Measurements from ENCODE around the gene DSCAM.
"Not testable (repeated sequence)": the region's sequence is repeated elsewhere in the genome, so short reads cannot be mapped to it uniquely, and the experiment has no call there.

The DSCAM gene, protein sequence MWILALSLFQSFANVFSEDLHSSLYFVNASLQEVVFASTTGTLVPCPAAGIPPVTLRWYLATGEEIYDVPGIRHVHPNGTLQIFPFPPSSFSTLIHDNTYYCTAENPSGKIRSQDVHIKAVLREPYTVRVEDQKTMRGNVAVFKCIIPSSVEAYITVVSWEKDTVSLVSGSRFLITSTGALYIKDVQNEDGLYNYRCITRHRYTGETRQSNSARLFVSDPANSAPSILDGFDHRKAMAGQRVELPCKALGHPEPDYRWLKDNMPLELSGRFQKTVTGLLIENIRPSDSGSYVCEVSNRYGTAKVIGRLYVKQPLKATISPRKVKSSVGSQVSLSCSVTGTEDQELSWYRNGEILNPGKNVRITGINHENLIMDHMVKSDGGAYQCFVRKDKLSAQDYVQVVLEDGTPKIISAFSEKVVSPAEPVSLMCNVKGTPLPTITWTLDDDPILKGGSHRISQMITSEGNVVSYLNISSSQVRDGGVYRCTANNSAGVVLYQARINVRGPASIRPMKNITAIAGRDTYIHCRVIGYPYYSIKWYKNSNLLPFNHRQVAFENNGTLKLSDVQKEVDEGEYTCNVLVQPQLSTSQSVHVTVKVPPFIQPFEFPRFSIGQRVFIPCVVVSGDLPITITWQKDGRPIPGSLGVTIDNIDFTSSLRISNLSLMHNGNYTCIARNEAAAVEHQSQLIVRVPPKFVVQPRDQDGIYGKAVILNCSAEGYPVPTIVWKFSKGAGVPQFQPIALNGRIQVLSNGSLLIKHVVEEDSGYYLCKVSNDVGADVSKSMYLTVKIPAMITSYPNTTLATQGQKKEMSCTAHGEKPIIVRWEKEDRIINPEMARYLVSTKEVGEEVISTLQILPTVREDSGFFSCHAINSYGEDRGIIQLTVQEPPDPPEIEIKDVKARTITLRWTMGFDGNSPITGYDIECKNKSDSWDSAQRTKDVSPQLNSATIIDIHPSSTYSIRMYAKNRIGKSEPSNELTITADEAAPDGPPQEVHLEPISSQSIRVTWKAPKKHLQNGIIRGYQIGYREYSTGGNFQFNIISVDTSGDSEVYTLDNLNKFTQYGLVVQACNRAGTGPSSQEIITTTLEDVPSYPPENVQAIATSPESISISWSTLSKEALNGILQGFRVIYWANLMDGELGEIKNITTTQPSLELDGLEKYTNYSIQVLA (N-terminal part only)

DNA sequence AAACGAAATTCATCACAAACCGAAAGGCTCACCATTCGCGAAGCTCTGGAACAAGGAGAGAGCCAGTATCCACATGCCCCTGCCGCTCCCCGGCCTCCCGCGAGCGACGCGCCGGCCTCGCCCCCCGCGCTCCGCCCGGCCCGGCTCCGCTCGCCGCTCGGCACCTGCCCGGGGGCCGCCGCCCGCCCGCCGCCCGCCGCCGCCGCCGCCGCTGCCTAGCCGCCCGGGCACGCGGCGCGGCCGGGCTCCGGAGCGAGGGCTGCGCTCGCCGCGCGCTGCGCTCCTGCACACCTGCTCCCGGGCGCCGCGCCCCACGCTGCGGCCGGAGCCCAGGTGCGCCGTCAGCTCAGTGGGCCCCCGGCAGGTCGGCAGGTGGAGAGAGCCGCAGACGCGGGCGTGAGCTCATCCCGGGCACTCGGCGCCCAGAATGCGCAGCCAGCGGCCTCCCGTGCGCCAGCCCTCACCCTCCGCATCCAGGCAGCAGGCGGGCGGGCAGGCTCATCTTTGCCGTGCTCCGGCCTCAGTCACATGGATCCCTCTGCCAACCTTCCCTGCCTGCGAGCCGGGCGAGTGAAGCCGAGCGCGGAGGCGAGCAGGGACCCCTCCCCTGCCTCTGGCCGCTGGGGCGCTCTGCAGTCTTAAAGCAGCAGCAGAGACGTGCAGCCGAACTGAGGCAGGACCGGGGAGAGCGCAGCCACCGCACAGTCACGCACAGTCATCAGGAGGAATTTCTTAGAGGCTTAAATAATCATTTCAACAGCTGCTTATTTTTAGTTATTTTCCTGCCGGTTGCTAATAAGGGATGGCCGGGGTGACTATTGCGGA is at the start of gene DSCAM:
TSS of gene DSCAM (minus strand) at position 572 of the 825 bp plus-strand sequence. CDS start at position 75, 497 bp downstream.
- DNase-seq: peak; percentile 45

DNA sequence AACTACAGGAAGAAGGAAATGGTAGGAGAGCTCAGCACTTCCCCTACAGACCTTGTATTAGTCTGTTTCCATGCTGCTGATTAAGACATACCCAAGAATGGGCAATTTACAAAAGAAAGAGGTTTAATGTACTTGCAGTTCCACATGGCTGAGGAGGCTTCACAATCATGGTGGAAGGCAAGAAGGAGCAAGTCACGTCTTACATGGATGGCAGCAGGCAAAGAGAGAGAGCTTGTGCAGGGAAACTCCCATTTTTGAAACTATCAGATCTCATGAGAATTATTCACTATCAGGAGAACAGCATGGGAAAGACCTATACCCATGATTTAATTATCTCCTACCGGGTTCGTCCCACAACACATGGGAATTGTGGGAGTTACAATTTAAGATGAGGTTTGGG is 48.7 kb upstream of the DSCAM start:
- not testable (repeated sequence) for DNase-seq

DNA sequence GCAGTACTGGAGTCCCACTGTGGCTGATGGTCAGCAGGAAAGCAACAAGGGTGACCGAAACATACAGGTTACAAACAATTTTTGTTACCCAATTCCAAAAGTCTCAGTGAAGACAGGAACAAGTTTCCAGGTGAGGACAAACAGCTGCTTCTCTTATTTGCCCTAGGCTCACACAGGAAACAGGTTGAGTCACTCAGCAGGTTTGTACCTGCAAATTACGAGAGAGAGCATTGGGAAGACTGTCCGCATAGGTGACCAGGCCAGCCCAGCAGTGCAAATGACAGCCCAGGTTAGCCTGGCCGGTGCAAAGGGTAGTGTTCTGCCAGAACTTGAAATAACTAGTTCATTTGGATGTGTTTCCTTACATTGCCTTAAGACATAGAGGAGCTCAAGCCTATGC is 40.0 kb upstream of the DSCAM start:
- DNase-seq: peak; percentile 3

DNA sequence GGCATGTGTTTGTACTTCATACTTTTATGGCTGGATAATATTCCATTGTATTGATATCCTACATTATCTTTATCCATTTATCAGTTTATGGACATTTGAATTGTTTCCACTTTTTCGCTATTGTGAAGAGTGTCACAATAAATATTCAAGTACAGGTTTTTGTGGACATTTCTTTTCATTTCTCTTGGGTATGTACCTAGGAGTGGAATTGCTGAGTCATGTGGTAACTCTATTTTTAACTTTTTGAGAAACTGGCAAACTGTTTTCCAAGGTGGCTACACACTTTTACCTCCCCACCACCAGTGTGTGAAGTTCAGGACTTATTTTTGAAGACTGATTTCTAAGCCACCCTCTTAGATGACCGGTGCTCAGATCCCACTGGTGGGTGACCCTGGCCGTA is 39.0 kb upstream of the DSCAM start:
- DNase-seq: no peak

DNA sequence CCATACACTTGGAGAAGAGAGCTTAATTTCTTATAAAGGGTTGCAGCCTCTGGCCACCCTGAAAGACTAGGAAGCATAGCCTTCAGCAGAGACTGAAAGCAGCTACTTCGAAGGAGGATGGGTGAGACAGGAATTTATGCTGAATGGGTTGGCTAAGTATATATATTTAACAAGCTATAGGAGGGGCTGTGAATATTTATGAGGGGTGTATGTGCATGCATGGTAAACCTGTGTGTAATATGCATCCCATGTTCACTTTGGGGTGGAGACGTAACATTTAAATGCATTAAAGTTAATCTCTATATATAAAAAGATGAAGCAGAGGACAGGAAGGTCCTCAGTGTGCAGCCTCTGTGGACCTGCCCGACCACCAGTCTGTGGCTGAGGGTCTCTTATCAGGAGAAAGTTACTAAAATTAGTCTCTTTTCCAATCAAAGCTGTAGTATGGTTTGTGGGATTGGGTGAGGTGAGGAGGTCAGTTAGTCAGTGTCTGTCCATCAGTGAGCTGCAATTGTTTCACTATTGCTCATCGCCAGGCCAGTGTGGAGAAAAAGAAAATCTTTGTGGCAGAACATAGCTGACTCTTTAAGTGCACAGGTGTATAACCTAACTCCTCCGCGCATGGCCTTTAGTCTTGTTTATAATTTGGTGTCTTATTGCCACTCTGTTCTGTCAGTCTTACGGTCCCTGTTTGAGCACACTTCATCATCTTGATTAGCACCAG is 35.4 kb upstream of the DSCAM start:
- no peak for DNase-seq

DNA sequence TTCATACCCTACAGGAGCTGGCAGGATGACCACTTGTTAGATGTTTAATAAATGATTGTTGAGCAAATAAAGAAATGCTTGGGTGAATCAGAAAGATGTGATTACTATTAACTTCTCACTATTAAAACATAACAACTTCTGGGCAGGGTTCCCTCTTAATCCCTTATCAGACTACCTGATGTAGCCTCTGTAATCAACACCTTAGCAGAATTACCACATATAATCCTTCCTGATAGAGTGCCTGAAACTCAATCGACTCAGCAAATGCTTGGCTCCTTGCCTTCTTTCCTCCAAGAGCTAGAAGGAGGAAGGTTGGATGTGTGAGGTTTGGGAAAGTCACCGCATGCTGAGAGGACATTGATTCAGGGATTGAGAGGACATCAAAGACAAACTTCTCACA is 34.8 kb upstream of the DSCAM start:
- no peak for DNase-seq

DNA sequence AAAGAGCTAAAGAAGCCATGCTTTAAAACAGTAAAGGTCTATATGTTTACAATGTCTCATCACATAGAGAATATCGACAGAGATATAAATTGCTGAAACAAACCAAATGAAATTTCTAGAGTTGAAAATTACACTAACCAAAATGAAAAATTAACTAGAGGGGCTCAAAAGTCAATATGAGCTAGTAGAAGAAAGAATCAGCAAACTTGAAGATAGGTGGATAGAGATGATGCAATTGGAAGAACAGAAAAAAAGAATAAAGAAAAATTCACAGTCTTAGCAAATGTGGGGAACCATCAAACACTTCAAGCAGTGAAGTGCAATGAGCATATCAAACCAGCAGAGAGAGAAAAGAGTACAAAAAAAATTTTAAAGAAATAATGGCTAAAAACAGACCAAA is 24.1 kb upstream of the DSCAM start:
- no peak for DNase-seq

DNA sequence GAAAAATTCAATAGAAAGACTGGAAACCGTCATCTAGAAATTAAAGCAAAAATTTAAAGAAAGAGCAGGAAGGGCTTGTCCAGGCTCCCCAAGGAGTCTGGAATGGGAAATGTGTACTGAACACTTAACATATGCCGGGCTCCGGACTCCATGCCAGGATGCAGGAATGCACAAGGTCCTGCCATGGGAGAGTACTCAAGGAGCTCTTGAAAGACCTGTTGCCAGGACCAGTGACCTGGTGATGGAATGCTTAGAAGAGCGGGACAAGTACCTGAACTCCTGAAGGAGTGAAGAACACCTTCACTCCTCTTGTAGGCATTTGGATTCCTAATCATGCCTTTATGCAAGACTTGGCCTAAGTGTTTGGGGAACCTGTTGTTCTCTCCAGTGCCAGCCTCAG is 16.9 kb upstream of the DSCAM start:
- DNase-seq: no peak

DNA sequence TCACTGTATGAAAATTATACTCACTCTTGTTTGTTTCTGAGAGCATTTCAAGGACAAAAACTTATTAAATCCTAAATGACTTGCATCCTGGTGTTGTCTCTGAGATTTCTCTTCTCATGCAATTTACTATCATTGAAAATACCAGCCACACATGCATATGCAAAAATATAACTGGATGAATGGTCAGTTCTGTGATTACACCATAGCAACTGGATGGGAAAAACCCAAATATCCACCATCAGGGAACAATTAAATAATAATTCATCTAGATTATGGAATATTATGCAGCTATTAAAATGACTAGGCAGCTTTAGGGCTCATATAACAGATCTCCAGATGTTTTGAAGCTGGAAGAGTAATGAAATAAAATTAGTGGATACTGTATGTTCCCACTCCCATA is 11.6 kb upstream of the DSCAM start:
- DNase-seq: no peak

DNA sequence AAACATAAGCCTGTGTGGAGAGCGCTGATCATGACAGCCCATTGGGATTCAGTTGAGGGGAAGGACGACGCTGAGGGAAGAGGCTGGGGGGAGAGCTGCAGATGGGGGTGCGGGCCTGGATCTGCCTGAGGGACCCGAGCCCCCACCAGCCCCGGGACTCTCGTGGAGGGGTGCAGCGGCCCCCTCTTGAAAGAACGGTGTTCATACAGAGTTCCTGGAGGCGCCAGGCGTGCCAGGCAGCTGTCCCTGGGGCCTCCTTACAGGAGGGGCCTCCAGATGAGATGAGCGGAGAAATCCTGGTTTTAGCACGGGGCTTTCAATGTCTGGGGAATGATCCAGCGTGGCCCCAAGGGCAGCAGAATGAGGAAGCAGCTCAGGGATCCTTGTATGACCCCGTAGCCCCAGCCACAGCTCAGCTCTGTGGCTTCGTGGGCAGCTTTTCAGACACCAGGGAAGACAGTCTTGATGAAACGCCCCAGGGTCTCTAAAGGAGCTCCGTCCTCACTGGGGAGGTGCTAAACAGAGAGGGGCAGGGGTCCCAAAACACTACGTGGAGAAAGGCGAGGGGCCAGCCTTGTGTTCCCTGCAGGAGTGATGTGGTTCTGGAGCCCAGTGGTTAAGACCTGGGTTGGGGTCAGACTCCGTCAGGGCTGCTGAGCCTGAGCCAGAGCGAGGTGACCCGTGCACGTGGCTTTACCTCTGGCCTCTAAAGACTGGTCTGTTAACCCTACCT is 7.2 kb upstream of the DSCAM start:
- DNase-seq: no peak

DNA sequence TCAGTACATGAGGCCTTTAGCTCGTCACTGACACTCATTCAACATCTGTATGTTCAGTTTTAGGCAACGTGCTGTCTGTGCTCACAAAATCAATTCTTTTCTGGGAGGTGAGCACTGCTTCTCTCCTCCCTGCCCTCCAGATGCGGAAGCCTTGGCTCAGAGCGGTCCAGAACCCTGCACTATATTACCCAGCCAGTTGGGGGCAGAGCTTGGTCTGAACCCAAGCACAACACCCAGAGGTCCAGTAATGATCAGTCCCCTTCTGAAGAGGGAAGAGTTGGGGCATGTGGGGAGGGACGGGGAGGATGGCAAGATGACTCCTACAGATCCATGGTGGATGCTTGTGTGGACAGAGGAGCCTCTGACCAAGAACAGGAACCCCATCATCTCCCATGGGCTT is 5.6 kb upstream of the DSCAM start:
- DNase-seq: no peak

DNA sequence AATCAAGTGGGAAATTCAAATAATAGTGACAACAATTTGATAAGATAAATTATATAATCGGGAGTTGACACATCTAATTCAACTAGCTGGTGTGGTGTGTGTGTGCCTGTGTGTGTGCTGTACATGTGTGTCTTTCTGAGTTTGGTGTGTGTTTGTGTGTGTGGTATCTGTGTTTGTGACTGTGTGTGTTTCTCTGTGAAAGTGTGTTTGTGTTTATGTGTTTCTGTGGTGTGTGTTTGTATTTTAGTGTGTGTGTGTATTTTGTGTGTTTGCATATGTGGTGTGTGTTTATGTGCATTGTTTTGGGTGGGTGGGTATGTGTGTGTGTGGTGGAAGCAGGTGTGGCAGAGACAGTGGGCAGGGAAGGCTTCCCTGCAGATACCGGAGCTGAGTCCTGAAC is 4.8 kb upstream of the DSCAM start:
- DNase-seq: no peak

DNA sequence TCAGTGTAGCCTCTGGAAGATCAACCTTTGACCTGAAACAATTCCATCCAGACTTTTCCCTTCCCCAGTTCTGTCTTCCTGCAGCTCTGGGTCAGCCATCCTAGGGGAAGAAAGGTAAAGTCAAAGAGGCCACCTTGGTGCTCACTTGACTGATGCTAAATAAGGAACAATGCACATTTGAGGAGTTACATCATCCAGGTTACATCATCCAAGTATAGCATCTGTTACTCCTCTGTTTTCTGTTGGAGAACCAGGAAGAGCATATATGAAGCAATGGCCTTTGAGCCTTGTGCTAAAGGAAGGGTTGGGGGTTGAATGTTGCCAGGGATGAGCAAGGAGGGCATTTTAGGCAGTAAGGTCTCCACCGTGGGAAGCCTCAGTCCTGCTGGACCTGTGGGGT is 3.1 kb upstream of the DSCAM start:
- no peak for DNase-seq

DNA sequence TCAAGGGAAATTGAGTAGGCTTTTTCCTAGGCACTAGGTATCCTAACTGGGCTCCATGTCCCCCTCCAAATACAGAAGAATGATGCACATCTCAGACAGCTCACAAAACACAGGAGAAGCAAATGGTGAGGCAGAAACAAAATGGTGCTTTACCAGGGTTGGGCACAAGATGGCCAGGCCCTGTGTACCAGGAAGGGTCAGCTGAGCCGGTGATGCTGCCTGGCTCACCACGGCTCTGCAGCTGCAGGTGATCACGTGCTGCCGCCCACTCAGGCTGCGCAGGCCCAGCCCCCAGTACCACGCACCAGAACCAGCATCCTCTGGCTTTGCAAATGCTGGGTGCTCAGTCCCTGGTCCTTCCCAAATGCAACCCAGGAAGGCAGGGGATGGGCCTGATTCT is 993 bp upstream of the DSCAM start:
- DNase-seq: no peak

DNA sequence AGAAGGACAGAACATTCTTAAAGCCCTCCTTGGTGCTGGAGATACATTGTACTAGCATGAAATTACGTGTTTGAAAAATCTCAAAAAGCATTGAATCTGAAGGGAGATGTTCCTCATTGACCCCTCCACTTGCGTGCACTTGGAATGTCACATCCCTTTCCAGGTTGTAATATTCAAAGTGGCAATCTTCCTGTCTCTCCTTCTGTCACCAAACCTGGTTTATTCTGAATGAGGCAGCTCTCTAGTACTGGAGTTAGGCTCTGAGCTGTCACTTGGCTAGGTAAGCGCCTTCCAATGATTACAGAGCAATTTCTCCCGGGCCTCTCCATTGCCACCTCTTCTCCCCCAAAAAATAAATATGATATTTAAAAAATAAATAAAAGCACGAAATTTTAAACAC is 855 bp downstream of the DSCAM start:
- DNase-seq: no peak

DNA sequence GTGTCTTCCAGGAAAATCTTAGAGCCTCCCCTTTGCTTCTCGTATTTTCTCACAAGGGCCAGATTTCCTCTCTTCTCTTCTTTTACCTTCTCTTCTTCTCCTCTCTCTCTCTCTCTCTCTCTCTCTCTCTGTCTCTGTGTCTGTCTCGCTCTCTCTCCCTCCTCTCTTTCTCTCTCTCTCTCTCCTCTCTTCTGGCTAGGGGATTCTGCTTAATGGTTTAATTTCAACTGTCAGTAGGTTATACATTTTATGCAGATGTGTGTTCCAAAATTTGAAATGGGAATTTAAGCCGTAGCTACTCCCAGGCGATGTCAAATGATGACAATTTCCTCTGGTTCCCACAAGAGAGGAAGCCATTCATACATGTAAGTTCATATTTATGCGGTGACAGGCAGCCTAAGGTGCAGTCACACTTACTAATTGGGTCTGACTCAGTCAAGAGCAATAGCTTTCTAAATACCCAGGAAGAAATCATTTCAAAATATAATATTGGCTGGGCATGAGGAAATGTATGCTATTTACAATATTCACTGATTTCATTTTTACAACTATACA is 1.4 kb downstream of the DSCAM start:
- DNase-seq: no peak

DNA sequence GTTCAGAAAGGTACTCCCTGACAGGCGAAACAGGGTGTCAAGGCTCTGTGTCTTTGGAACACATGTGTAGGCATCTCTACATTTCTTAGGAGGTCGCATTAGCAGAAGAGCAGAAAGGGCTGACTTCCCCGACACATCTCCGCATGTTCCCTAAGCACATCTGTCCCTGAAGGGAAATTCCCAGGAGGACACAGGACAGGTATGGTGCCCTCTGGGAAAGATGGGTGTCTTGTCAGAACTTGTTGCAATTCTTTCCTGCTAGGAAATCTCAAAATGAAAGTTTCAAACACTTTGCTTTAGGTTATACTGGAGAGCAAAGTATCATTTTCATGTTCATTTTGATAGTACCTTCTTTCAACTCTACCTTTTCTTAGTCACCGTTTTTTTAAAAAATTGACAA is 2.0 kb downstream of the DSCAM start:
- no peak for DNase-seq

DNA sequence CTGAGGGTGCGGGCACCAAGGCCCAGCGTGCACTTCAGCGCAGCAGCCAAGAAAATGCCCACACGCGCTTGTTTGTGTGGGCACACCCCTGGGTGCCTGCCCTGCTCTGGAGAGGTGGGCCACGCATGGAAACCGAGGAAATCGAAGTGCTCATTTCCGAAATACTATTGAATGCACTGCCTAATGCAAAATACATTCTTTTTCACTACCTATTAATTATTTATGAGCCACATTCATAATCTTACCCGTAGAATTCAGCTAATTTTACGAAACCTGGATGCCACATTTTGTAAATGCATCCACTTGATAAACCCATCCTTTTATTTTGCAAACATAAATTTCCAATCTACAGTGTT is 4.8 kb downstream of the DSCAM start:
- no peak for DNase-seq

DNA sequence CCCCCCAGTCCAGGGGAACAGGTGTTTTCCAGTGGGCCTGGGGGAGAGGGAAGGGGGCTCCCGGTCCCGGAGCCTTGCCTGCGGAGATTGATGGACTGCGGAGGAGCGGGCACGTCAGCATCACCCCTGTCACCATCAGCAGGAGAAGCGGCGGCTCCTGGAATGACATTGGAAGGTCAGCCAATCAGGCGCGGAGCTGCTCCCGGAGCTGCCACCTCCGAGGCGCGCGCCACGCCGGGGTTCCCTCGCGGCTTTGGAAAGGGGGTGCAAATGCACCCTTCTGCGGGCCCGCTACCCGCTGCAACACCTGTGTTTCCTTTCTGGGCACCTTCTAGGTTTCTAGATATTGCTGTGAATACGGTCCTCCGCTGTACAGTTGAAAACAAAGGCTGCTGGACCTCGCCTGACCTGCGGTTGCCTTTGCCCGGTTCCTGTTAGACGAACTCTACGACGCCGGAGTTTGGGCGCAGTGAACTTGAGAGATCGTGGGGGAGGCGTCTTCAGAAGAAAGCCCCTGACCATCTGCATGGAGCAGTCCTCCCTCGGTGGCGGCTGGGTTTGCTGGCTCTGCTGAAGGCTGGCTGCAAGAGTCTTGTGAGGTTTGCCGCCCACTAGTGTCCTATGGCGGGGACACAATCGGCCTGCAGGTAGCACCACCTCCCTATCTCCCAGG is 5.3 kb downstream of the DSCAM start:
- DNase-seq: peak; percentile 68

DNA sequence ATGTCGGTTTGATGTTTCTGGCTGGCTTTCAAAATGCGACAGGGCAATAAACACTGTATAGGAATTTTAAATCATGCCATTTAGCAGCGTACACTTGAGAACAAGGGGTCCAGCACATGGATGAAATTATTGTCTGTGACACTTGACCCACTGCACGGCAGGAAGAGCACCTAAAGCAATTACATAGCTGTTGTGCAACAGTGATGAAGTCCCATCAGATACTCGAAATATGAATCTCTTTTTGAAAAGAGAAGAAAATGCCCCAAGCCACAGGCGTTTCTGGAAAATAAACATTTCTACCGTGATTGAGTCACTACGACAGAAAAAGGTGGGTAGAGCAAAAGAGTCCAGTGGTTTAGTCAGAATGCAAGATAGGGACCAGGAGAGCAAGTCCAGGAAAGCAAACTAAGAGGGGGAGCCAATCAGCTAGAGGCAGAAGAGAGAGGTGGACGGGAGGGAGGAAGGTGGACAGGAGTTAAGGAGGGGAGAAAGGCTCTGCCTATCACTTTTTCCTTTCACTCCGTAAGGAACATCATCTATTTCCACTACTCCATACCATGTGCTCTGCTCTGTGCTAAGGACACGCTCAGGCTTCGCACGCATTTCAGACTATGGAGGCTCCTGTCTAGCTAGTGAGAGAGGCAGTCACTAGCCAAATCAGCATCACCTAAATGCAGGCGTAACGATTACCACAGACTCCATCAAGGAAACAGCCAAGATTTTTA is 6.4 kb downstream of the DSCAM start:
- DNase-seq: no peak

Measured in NCI-H510A treated with DMSO at 0.1 percent for 48 hours (cell line).